Measurements from ENCODE around the gene CAMK2D. TPM values are rescaled to one million over a fixed set of nuclear protein-coding genes. Genes with fewer than 3 reads are reported as not detected.

CAMK2D gene
- polyA plus RNA-seq, 4 donors, result 60.0 to 89.9 (median 76.3) TPM

DNA sequence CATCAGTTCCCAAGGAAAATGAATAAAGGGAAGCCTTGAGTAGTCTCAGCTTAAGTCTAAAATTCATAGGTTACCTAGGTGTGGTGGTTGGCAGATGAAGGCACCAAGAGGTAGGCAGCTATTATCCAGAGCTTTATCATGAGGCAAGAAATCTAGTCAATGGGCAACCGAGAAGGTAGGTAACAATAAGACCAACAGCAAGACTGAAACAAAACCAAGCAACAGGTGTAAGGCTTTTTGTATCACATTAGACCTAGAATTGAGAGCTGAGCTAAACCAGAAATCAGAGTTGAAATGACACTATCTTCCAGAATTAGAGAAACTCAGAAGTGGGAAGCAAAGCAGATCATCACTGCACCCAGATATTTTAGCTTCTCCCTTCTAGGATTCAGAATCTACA is 117.1 kb downstream of the CAMK2D start:
- DNase-seq (ENCODE audit: low read depth in 4 of 4, low spot score in 3 of 4), result no peak

DNA sequence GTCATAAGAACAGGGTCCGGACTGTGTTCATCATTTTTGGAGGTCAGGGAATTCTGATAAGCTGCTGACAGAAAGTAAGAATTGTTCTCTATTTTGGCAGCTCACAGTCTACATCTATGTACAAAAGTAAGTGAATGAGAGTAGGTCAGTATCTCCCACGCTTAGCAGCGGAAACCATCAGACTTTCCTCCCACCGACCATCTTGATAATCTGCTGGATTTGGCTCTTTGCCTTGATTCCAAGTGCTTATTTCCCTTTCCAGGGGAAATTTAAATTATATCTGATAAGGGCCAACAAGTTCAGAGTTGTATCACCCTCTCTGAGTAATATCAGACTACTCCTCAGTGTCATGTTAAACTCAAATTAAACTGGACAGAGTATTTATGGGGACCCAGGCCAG is 118.0 kb downstream of the CAMK2D start:
- no peak for DNase-seq (ENCODE audit: low read depth in 4 of 4, low spot score in 3 of 4)

DNA sequence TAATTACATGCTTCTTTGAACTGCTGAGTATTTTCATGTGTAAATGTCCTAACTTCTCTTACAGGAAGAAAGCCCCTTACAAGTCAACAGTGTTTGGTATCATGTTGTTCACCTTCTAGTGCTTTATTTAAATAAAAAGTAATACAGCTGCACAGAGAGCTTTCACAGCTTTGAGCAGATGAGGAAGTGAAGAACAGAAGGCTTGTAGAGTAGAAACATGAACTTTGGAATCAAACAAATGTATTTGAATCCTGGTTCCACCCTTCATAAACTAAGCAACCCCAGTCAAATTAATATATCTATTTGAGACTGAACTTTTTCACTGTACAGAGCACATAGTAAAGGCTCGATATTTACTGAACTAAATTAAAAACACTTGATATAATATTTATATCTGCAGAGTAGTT is 120.5 kb downstream of the CAMK2D start:
- DNase-seq (ENCODE audit: low read depth in 4 of 4, low spot score in 3 of 4), result no peak

DNA sequence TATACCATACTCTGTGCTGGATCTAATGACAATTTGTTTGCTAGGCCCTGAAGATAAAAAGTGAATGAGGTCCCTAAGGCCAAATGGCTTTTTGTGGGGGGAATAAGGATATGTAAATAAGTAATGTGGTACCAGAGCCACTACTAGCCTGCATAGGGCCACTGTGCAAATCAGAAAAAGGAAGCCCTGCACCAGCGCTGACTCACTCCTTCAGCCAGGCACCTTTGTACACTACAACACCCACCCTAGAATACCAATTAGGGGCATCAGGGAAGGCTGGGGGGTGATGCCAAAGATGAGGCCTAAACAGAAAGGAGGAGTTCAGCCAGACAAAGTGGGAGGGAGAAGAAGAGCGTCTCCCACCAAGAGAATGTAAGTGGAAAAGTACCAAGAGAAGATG is 122.2 kb downstream of the CAMK2D start:
- DNase-seq (ENCODE audit: low read depth in 4 of 4, low spot score in 3 of 4), result no peak

DNA sequence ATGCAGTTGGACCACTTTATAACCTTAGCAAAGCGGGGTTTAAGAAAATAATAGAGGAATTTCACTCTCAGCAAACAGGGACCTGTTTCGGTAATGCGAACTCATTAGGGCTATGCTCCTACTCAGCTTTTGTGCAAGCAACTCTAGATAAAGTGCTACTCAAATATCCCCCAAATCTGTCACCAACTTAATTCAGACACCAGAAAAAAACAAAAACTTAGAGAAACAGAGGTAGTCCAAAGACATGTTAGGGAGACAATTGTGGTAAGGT is 123.0 kb downstream of the CAMK2D start:
- no peak for DNase-seq (ENCODE audit: low read depth in 4 of 4, low spot score in 3 of 4)

DNA sequence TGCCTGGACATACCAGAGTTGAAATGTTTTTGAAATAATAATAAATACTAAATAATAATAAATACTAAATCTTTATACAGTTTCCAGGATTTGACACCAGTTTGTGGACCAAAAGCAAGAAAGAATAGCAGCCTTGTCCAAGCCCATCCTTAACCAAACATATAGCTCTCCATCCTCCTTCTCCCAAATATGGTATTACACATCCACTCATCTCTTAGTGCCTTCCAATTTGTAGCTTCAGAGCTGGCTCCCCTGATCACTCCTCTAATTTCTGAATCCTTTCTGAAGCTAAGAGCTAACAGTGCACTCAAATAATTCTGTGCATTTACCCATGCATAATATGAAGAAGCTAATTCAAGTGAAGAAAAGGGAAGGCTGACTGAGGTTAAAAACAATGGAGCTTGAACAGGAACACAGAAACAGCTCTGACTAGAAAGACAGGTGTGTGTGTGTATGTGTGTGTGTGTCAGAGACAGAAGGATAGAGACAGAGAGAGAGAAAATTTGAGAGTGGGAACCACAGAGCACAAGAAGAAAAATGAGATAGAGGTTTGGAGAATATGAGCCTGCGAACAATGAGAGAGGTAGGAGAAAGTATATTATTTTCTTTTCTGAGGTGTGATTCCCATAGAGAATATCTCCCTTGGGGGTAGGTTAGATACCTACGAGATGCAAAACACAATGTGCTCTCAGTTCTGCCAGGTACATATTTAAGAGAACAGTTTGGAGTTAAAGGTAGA is 123.5 kb downstream of the CAMK2D start:
- DNase-seq (ENCODE audit: low read depth in 4 of 4, low spot score in 3 of 4), result no peak

DNA sequence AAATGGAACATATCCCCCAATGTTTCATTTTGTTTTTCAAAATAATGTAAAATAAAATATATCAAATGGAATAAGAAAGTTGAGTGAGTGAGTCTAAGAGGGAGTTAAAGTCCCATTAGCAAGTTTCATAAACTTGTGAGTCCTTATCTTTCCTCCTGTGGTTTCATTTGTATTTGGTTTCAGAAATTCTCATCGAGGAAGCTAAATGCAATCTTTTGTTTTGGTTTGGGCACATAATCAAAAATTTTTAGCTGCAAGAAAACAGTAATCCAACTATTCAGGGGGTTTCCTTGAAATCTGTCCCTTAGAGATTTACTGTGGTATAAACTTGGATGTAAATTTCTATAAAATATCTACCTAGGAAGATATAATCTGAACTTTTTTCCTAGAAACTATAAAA is 124.2 kb downstream of the CAMK2D start:
- DNase-seq (ENCODE audit: low read depth in 4 of 4, low spot score in 3 of 4), result no peak

DNA sequence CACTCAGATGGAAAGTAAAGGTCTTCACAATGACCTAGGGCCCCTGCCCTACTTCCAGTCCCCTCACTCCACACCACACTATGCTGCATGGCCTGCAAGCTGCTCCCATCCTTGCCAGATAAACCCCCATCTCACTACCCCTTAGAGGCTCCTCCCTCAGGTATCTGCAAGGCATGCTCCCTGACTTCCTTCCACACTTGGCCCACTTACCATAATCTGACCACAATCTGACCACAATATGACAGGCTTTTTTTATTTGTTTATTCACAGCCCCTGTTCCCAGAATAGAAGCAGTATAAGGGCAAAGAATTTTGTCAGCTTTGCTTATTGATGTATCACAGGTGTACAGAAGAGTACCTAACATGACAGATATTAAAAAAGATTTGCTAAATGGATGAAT is 124.7 kb downstream of the CAMK2D start:
- no peak for DNase-seq (ENCODE audit: low read depth in 4 of 4, low spot score in 3 of 4)

DNA sequence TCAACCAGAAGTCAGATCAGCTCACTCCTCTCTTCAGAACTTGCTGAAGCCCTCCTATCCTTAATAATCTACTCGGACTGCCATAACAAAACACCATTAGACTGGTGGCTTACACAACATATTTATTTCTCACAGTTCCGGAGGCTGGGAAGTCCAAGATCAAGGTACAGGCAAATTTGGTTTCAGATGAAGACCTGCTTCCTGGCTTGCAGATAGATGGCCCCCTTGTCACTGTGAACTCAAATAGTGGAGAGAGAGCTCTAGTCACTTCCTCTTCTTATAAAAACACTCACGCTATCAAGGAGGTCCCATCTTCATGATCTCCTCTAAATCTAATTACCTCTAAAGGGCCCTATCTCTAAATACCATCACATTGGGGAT is 125.1 kb downstream of the CAMK2D start:
- no peak for DNase-seq (ENCODE audit: low read depth in 4 of 4, low spot score in 3 of 4)

DNA sequence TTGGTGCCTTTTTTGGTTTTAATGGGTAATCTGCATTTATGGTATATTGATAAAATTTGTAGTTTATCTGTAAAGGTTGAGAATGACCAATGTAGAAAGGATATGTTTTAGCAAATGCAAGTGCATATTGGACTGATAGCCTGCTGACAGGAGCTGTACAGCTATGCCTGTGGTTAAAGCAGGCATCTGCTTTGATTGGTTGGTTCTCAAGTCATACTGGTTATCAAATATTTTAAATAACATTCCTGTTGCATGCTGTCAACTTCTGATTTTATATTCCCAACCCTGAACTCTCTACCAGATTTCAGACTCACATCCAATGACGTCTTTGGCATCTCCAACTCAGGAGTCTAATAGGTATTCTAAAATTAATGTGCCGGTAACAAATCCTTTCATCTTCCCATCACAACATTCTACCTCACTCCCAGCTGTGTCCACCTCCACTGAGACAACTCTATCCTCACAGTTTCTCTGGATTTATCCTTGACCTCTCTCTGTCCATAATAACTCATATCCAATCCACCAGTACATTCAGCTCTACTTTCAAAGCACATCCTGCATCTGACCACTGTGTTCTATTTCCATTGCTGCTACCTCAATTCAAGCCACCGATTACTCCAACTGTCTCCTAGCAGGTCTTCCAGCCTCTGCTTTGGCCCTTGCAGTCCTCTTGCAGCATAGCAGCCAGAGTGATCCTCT is 125.7 kb downstream of the CAMK2D start:
- no peak for DNase-seq (ENCODE audit: low read depth in 4 of 4, low spot score in 3 of 4)

DNA sequence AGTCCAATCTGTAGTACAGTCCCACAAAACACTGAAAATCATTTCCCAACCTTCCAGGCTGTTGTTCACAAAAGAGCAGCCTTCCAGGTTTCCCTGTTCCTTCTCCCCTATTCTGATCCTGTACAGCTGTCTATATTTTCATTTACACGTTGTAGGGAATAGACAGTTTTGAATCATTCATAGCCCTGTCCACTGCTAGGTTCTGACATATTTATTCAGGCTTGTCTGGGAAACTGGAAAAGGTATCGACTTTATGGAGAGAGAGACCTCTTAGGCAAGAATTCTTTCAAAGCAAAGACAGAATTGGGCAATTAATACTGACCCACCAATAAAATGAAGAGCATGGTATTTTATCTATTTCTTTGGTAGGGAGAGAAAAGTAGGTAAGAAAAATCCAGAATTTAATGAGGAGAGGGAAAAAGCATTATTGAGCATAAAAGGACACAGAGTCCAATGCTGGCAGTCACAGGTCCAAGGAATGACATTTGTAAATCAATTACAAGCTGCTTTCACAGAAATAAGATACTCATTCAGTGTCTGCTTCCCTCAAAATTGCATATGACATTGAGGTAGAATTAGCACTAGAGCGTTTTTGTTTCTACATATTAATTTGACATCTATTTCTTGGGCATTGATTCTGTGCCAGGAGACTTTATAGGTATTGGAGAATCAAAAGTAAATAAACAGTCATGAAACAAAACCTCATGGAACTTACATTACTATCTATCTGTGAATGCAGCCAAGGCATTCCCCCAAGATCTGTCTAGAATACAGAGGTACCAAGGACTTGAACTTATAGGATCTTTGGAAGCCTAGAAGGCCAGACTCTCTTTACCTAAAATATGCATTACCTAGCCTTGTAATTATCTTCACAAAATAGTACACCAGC is 127.2 kb downstream of the CAMK2D start:
- no peak for DNase-seq (ENCODE audit: low read depth in 4 of 4, low spot score in 3 of 4)

DNA sequence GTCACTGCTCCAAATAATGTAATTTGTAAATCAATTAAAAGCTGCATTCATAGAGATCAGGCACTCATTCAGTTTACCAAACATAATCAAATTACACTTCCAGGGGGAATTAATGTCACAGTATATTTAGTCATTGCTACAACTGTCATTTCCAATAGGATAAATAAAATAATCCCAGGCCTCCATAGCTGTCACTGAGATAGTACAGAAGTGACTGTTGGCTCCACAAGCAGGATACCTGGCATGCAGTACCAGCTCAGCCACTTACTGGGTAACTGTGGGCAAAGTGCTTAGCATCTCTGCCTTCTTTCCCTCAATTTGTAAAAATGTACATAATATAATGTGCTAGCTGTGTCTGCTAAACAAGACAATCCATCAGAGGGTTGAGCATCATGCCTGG is 128.1 kb downstream of the CAMK2D start:
- DNase-seq (ENCODE audit: low read depth in 4 of 4, low spot score in 3 of 4), result no peak

DNA sequence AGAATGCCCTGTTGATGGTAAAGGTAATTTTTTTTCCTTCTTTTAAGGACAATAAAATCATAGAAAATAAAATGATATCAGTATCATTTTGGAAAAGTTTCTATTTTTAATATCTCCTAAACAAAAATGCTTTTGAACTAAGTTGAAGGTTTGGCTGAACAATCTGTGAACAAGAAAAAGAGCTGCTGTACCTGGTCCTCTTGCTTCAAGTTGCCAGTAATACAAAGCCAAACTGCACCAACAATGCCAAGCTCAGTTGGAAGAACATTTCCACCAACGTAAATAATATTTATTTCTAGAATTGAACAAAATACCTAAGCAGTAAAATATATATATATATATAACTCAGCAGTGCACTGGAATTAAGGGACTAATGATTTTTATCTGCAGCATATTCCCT is 132.8 kb downstream of the CAMK2D start:
- DNase-seq (ENCODE audit: low read depth in 4 of 4, low spot score in 3 of 4), result no peak

DNA sequence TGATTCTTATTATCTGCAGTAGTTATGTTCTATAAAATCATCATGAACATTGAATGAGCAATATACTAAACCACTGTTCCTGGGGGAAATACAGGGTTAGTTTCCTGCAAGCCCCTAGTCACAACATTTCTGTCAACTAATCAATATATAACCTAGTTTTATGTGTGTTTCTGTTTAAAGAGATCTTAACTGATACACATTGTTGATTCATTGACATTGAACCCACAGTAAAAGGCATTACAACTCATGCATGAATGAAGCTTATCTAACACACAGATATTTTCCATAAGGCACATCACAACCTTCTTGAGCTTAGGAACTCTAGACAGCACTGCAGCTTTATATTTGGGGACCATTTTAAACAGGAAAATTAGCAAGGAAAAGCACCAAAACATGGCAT is 134.2 kb downstream of the CAMK2D start:
- no peak for DNase-seq (ENCODE audit: low read depth in 4 of 4, low spot score in 3 of 4)

DNA sequence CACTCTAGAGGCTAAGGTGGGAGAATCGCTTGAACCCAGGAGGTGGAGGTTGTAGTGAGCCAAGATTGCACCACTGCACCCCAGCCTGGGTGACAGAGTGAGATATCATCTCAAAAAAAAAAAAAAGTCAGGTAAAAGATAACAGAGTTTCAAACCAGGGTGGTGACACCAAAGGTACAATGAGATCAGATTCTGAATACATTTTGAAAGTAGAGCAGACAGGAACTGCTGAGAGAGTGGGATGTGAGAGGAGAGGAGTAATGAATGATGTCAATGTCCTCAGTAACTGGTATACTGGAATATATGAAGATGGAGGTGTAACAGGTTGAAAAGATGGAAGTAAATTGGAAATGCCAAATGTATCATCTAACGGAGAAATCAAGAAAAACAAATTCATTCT is 135.6 kb downstream of the CAMK2D start:
- DNase-seq (ENCODE audit: low read depth in 4 of 4, low spot score in 3 of 4), result no peak

DNA sequence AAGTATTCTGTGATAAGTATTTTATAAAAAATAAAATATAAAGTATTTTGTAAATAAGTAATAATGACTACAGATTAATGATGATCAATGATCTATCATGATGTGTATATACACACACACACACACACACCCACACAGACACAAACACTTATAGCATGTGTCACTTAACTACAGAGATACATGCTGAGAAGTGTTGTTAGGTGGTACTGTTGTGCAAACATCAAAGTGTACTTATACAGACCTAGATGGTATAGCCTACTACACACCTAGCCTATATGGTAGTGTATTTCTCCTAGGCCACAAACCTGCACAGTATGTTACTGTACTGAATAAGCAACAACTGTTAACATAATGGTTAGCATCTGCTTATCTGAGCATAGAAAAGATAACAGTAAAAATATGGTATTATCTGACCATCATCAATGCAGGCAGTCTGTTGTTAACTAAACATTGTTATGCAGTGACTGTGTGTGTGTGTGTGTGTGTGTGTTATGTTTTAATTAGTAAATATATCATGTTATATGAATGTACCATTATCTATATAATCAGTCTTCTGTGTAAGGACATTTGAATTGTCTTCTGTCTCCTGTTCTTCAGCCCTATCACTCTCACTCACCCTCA is 138.2 kb downstream of the CAMK2D start:
- no peak for DNase-seq (ENCODE audit: low read depth in 4 of 4, low spot score in 3 of 4)

DNA sequence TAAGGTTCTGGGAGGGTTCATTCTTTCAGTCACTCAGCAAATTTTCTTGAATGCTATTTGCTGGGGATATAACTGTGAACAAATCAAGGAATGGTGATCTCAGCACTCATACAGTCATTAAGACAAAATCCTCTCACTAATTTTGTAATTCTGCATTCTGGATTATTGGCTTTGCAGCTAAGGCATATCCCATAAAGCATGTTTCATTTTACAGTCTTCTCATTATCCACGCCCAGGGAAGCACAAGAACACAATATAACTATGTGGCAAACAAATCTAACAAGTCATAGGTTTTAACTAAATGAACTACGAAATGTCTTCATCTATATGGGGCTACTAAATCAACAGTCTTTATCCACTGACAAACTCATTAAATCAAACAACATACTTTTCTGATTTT is 139.9 kb downstream of the CAMK2D start:
- no peak for DNase-seq (ENCODE audit: low read depth in 4 of 4, low spot score in 3 of 4)

DNA sequence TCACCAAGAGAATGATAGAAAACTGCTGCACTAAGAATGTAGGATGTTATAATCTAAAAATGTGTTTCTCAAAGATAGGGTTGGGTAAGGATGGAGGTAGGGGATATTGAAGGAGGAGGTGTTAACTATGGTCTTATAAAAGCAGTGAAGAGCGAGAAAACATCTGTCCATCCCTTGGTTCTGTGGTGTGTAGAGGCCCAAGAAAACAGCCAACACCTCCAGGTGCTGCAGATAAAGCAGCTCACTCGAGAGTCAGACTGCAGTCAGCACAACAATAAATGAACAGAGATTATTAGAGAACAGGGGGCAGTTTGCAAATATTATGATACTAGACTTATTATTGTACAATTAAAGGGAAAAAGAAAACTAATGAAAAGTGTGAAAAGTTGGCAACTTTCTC is 141.5 kb downstream of the CAMK2D start:
- no peak for DNase-seq (ENCODE audit: low read depth in 4 of 4, low spot score in 3 of 4)

DNA sequence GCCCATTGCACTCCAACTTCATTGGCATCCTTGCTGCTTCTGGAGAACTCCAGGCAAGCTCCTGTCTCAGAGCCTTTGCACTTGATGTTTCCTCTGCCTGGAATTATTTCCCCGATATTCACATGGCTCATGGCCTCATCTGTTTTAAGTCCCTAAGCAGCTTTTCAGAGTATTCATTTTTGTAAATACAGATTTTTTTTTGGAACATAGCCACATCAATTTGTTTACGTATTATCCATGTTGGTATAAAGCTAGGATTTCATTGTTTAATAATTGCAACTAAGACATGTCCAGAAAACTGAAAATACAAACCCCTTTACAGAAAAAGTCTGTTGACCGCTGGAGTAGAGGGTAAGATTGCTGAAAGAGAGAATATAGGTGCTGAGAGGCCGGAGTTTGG is 142.0 kb downstream of the CAMK2D start:
- DNase-seq (ENCODE audit: low read depth in 4 of 4, low spot score in 3 of 4), result no peak

DNA sequence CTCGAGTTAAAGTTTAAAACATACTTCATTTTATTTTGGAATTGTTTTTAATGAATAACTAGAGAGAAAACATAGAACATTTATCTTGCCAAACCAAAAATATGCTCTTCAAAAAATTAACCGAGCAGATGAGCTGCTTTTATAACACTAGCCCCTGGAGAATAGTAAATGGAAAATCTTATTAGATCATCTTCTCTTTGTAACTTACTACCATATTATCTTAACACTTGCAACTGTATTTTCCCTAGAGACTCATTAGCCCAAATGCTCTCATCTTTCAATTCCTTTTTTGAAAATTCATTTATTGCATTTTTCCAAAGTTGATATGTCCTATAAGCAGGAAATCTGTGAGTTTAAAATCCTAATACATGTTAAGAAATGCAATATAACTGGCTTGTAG is 143.3 kb downstream of the CAMK2D start:
- no peak for DNase-seq (ENCODE audit: low read depth in 4 of 4, low spot score in 3 of 4)

DNA sequence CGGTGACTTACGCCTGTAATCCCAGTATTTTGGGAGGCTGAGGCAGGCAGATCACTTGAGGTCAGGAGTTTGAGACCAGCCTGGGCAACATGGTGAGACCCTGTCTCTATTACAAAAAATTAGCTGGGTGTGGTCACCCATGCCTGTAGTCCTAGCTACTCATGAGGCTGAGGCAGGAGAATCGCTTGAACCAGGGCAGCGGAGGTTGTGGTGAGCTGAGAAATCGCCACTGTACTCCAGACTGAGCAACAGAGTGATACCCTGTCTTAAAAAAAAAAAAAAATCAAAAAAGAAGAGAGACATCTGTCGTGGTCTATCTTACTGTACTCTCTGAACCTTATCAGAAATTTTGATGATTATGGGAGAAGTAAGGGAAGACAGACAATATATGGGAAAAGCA is 144.3 kb downstream of the CAMK2D start:
- no peak for DNase-seq (ENCODE audit: low read depth in 4 of 4, low spot score in 3 of 4)
